T-cell (primary cell): ENCODE results near the gene EDC4. TPM values are rescaled to one million over a fixed set of nuclear protein-coding genes. Genes with fewer than 3 reads are reported as not detected.

ENCODE experiments used
- ATAC-seq, 4 experiments: fragments of 200-7000 bp in 3 of 4; fragments of 150-1000 bp in 1 of 4; cut with Tn5 transposase; replicated peaks in 1 of 4; 1 replicate in 3 of 4; 2 replicates in 1 of 4; pipeline ENCODE4 v1.10.0; 2021; ENCODE audit warnings: moderate library complexity in 3 of 4, mild to moderate bottlenecking in 2 of 4, moderate number of reproducible peaks in 1 of 4
- CTCF ChIA-PET, 2 donors: fragments of 300-600 bp; sonication (Branson Sonifier 250); formaldehyde crosslinking; loops; one replicate each; lab custom pipeline; 2022; ENCODE audit warnings: antibody characterized with exemption in 2 of 2; lab: Charles Lee
- POLR2A ChIA-PET, 2 donors: fragments of 300-600 bp; sonication (Branson Sonifier 250); formaldehyde crosslinking; loops; one replicate each; lab custom pipeline; 2022; ENCODE audit warnings: antibody characterized with exemption in 2 of 2; lab: Charles Lee
- DNase-seq, 35 experiments: peaks; one replicate each; pipeline versions ENCODE4 v3.0.0 to v3.0.0-alpha.2; 2013 to 2023
- H3K27ac ChIP-seq: one replicate; pipeline ENCODE4 v1.5.1; 2013; ENCODE audit warnings: low read length
- H3K27me3 ChIP-seq, 2 experiments: replicated peaks in 1 of 2; 1 replicate in 1 of 2; 2 replicates in 1 of 2; pipeline versions ENCODE4 v1.6.1 to v1.7.0; 2013; ENCODE audit warnings: low read length in 1 of 2, mixed read lengths in 1 of 2; ENCODE audit not compliant: control insufficient read depth in 2 of 2, insufficient read depth in 2 of 2; ENCODE audit errors: extremely low read depth in 1 of 2
- H3K36me3 ChIP-seq, 2 donors: 1 replicate in 1 of 2; 2 replicates in 1 of 2; pipeline versions ENCODE4 v1.6.1 to v1.7.0; 2013; ENCODE audit warnings: low read length in 1 of 2; ENCODE audit not compliant: control insufficient read depth in 2 of 2, insufficient read depth in 1 of 2; ENCODE audit errors: extremely low read depth in 1 of 2
- H3K4me1 ChIP-seq, 2 experiments: 1 replicate in 1 of 2; 2 replicates in 1 of 2; pipeline versions ENCODE4 v1.6.1 to v1.7.0; 2013; ENCODE audit warnings: low read length in 2 of 2, mixed read lengths in 1 of 2; ENCODE audit not compliant: insufficient read depth in 2 of 2, control insufficient read depth in 1 of 2; ENCODE audit errors: extremely low read depth in 1 of 2
- H3K4me3 ChIP-seq, 2 donors: 1 replicate in 1 of 2; 2 replicates in 1 of 2; pipeline versions ENCODE4 v1.5.1 to v1.7.0; 2013; ENCODE audit warnings: mild to moderate bottlenecking in 2 of 2, low read length in 1 of 2, moderate library complexity in 1 of 2; ENCODE audit not compliant: control insufficient read depth in 1 of 2; ENCODE audit errors: extremely low read depth in 1 of 2
- H3K9me3 ChIP-seq: 2 replicates; pipeline ENCODE4 v1.7.0; 2013
- H3K27ac Mint-ChIP-seq, 2 donors: one replicate each; pipeline ENCODE4 v1.8.0; 2020 to 2021; ENCODE audit warnings: mild to moderate bottlenecking in 2 of 2, mixed read lengths in 2 of 2
- H3K27me3 Mint-ChIP-seq, 2 donors: one replicate each; pipeline ENCODE4 v1.8.0; 2021 to 2022; ENCODE audit warnings: mixed read lengths in 2 of 2
- H3K36me3 Mint-ChIP-seq: one replicate; pipeline ENCODE4 v1.8.0; 2021; ENCODE audit warnings: mixed read lengths
- H3K4me1 Mint-ChIP-seq, 3 donors: one replicate each; pipeline ENCODE4 v1.8.0; 2020 to 2022; ENCODE audit warnings: mixed read lengths in 3 of 3, mild to moderate bottlenecking in 1 of 3
- H3K4me3 Mint-ChIP-seq, 3 donors: one replicate each; pipeline ENCODE4 v1.8.0; 2020 to 2022; ENCODE audit warnings: mild to moderate bottlenecking in 3 of 3, mixed read lengths in 3 of 3, moderate library complexity in 3 of 3
- H3K9me3 Mint-ChIP-seq, 3 donors: one replicate each; pipeline ENCODE4 v1.8.0; 2020 to 2022; ENCODE audit warnings: mixed read lengths in 3 of 3
- WGBS: methylation state at CpG from one replicate; pipeline ENCODE4 v1.1.5; 2013; ENCODE audit warnings: missing lambda C conversion rate; ENCODE audit not compliant: insufficient coverage; 5-methylcytosine and 5-hydroxymethylcytosine counted together
- total RNA-seq, 35 experiments: library from RNA in 6 of 35; stranded (reverse) in 6 of 35; fragments of 120-200 nt in 1 of 35; gene quantifications; one replicate each; pipeline versions ENCODE4 v1.2.1 to v1.2.4 and lab custom pipeline; 2013 to 2026

EDC4 gene
- total RNA-seq, 5 donors from 2014 or later (not counting 1 experiment from before 2014, with no cell fraction given) = 110 to 144 (median 136) TPM

DNA sequence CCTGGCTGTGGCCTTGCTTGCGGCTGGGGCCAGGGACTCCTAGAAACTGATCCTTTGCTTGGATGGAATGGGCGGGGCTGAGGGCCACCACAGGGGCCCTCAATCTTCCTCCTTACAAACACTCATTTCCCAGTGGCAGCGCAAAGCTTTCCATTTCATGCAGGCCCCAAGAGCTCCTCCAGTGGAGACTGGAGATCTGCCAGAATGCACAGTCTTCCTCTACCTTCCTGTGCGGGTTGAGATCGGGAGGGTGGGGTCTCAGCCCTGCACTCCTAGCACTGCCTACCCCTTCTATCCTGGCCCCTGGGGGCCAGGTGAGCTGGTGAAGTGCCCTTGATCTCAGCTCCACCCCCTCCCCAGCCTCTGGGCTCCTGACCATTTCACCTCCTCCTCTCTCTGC is 13.5 kb downstream of the EDC4 start:
- ChIA-PET CTCF (interaction anchor here in 1 of 2 donors (1.3 kb wide), 1 partner anchor 11 kb away, joined by 4 read pairs; no protein-coding TSS in a partner anchor), POLR2A (interaction anchor here in 1 of 2 donors (0.6 kb wide), 1 partner anchor 141 kb away, joined by 3 read pairs; no protein-coding TSS in a partner anchor)
- Mint-ChIP-seq H3K27ac (peak overlapping the region in 1 of 2 donors; percentile 27), H3K4me1 (peaks cover 0 to 7% (median 0%) of the 10 kb centered on the region in 3 donors), H3K36me3 (peaks cover 22% of the 10 kb centered on the region), H3K4me3 (no peak overlapping the region), H3K9me3 (no peaks in the 10 kb centered on the region), H3K27me3 (no peaks in the 10 kb centered on the region)
- Histone ChIP-seq H3K4me3 (no peak overlapping the region), H3K27me3 (no peaks in the 10 kb centered on the region), H3K9me3 (no peaks in the 10 kb centered on the region), H3K36me3 (peaks cover 18 to 44% of the 10 kb centered on the region in 2 donors), H3K4me1 (no peaks in the 10 kb centered on the region), H3K27ac (no peak overlapping the region)
- no peak for ATAC-seq
- DNase-seq = no peak
- WGBS = 100% methylated on average over 1 of the region's 5 CpGs

DNA sequence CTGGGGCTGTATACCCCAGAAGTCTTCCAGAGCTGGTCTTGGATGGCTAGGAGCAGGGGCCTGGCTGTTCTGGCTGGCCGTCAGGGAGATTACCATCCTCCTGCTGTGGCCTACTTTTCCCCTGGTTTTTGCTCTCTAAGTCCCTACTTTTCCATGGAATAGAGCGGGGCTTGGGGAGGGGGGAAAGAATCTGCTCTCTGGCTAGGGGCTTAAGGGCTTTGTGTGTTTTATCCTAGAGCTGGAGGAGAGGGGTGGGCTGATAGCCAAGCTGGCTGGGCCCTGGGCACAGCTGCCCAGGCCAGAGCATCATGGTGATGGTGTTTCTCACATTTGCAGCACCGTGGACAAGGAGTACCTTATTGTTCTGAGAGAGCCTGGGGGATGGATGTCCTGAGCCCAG is 15.5 kb downstream of the EDC4 start:
- DNase-seq = no peak
- Histone ChIP-seq H3K27ac (no peak overlapping the region), H3K4me3 (no peak overlapping the region), H3K4me1 (peaks cover 3 to 5% of the 10 kb centered on the region in 2 experiments), H3K9me3 (no peaks in the 10 kb centered on the region), H3K36me3 (peaks cover 6 to 25% of the 10 kb centered on the region in 2 donors), H3K27me3 (no peaks in the 10 kb centered on the region)
- ChIA-PET POLR2A (interaction anchor here in 1 of 2 donors (0.5 kb wide), 1 partner anchor 8 kb away, joined by 3 read pairs; no protein-coding TSS in a partner anchor), CTCF (no interaction called here)
- Mint-ChIP-seq H3K27me3 (no peaks in the 10 kb centered on the region), H3K4me1 (peaks cover 8 to 12% (median 8%) of the 10 kb centered on the region in 3 donors), H3K4me3 (no peak overlapping the region), H3K9me3 (no peaks in the 10 kb centered on the region), H3K36me3 (peaks cover 8% of the 10 kb centered on the region), H3K27ac (peak overlapping the region in 1 of 2 donors; percentile 16)
- ATAC-seq = no peak
- WGBS = no CpG with 5 or more reads among the region's 3 CpGs

DNA sequence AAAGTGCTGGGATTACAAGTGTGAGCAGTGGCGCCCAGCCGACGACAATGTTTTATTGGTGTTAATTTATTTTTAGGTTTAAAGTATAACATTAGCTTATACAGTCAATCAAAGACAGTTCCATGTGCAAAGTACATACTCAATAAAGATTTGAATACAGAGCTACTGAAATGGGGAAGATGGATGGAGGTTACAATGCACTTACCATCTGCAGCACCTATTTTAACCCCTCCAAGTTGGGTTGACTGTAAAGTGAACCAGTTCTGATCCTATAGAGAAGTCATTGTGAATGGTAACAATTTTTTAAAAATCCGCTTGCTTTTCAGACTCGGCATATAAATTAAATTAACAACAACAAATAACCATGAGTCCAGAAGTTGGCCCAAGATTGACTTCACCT is 19.5 kb downstream of the EDC4 start:
- peaks cover 14 to 27% of the 10 kb centered on the region in 2 experiments for H3K4me1 ChIP-seq
- DNase-seq = no peak
- peak overlapping the region in 1 of 2 donors; percentile 95 for H3K4me3 ChIP-seq
- Mint-ChIP-seq H3K36me3 (peaks cover 4% of the 10 kb centered on the region), H3K27me3 (no peaks in the 10 kb centered on the region), H3K4me1 (peaks cover 36 to 47% (median 42%) of the 10 kb centered on the region in 3 donors), H3K4me3 (peak overlapping the region; percentile 81 to 96 (median 95)), H3K27ac (peak overlapping the region; percentile 86 to 87), H3K9me3 (no peaks in the 10 kb centered on the region)
- peak overlapping the region; percentile 30 for H3K27ac ChIP-seq
- H3K27me3 ChIP-seq = no peaks in the 10 kb centered on the region
- peaks cover 0 to 3% of the 10 kb centered on the region in 2 donors for H3K36me3 ChIP-seq
- POLR2A ChIA-PET = interaction anchor here in 1 of 2 donors (0.6 kb wide), 1 partner anchor 46 kb away, joined by 9 read pairs; no protein-coding TSS in a partner anchor
- no CpG with 5 or more reads among the region's 5 CpGs for WGBS
- no peak for ATAC-seq
- H3K9me3 ChIP-seq = no peaks in the 10 kb centered on the region
- CTCF ChIA-PET = interaction anchor here in 1 of 2 donors (0.6 to 0.7 kb wide), 2 partner anchors 89 to 375 kb away, joined by 3 to 5 read pairs; no protein-coding TSS in a partner anchor

DNA sequence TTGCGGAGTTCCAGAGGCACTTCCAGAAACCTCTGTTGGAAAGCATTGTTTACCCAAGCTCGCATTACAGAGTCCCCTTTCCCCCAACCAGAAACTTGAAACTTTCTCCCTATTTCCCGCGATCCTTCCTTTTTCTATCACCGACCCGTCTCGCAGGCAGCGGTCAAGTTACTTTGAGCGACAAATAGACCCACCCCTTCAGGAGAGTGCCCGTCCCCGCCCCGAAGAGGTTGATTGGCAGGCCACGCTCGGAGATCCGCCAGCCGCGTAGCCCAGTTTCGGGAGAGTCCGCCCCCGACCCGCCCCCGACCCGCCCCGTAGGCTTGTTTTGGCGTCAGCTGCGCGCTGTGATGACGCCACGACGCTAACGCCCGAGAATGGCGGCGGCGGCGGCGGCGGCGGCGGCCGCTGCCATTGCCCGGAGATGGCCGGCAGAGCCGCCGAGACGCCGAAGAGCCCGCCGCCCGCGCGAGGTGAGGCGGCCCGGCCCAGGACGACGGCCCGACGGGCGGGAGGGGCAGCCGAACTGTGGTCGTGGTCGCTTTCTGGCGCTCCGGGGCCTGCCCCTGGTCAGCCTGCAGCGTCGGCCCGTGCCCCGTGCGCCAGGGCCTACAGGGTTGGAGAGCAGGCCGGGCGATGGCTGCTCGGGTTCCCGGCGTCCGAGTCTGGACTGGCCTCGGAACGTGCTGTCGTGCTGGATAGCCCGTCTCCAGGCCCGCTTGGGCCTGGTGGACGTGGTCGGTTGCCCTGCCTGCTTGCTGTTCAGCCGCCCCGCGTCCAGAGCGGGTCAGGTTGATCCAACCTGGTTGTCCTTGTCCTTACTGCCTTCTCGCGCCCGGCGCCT is 20.3 kb downstream of the EDC4 start, which contains the start of gene PSKH1:
PSKH1 (plus strand) TSS at position 356 of the 844 bp plus-strand sequence. CDS start 15,496 bp downstream, outside the sequence.
- Histone ChIP-seq H3K9me3 (no peaks in the 10 kb centered on the region), H3K27ac (peak within 1 kb of the TSS; percentile 85), H3K36me3 (peaks cover 0 to 3% of the 10 kb centered on the region in 2 donors), H3K27me3 (no peaks in the 10 kb centered on the region), H3K4me1 (peaks cover 14 to 27% of the 10 kb centered on the region in 2 experiments), H3K4me3 (peak within 1 kb of the TSS; percentile 87 to 95)
- H3K4me3 Mint-ChIP-seq = peak within 1 kb of the TSS; percentile 90 to 96 (median 95)
- H3K4me1 Mint-ChIP-seq = peaks cover 40 to 50% (median 45%) of the 10 kb centered on the region in 3 donors
- H3K27me3 Mint-ChIP-seq = no peaks in the 10 kb centered on the region
- peak; percentile 97 to 98 (median 98) for ATAC-seq
- H3K27ac Mint-ChIP-seq = peak within 1 kb of the TSS; percentile 87 to 91
- ChIA-PET CTCF (interaction anchor here in 1 of 2 donors (0.6 to 1.3 kb wide), 3 partner anchors 9 to 148 kb away, joined by 3 to 6 read pairs (median 4); no protein-coding TSS in a partner anchor), POLR2A (interaction anchor here in 1 of 2 donors (0.6 to 1.2 kb wide), 3 partner anchors 43 to 86 kb away, joined by 8 to 10 read pairs (median 9); no protein-coding TSS in a partner anchor)
- no peaks in the 10 kb centered on the region for H3K9me3 Mint-ChIP-seq
- DNase-seq = peak; percentile 79 to 96 (median 91)
- H3K36me3 Mint-ChIP-seq = peaks cover 4% of the 10 kb centered on the region
- under 1% methylated on average over 88 of the region's 90 CpGs for WGBS

DNA sequence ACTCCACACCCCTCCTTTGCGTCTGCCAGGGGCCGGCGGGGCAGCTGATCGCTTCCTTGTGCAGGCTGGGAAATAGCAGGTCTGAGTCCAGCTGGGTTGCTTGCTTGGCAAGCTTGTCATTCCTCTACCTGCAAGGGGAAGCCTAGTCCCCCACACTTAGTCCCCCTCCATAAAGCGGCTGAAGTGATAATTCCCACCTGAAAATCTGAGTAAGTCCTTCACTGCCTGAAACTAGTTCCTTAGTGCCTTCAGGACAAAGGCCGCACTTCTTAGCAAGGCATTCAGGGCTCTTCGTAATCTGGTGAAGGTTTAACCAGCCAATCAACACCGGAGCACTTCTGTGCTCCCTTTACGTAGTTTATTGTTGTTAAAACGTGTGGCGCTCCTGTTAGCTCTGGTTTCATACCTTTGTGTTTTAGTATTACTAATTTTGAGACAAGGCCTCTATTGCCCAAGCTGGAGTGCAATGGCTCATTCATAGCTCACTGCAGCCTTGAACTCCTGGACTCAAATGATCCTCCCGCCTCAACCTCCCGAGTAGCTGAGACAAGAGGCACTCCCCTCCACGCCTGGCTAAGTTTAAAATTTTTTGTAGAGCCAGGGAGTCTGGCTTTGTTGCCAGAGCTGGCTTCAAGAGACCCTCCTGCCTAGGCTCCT is 21.0 kb downstream of the EDC4 start:
- peaks cover 14 to 27% of the 10 kb centered on the region in 2 experiments for H3K4me1 ChIP-seq
- peak overlapping the region; percentile 85 for H3K27ac ChIP-seq
- Mint-ChIP-seq H3K4me3 (peak overlapping the region; percentile 90 to 96 (median 95)), H3K36me3 (peaks cover 4% of the 10 kb centered on the region), H3K27ac (peak overlapping the region; percentile 86 to 91), H3K27me3 (no peaks in the 10 kb centered on the region), H3K4me1 (peaks cover 40 to 55% (median 49%) of the 10 kb centered on the region in 3 donors), H3K9me3 (no peaks in the 10 kb centered on the region)
- CTCF ChIA-PET = interaction anchor here in 1 of 2 donors (1.0 to 1.3 kb wide), 2 partner anchors 10 to 78 kb away, joined by 4 to 6 read pairs; no protein-coding TSS in a partner anchor
- H3K9me3 ChIP-seq = no peaks in the 10 kb centered on the region
- no peaks in the 10 kb centered on the region for H3K27me3 ChIP-seq
- no peak for ATAC-seq
- peak in 5 of 35 experiments; percentile 2 to 31 (median 11) for DNase-seq
- WGBS = 35% methylated on average over 8 of the region's 14 CpGs
- POLR2A ChIA-PET = interaction anchor here (0.6 to 1.2 kb wide), 2 partner anchors 77 to 87 kb away, joined by 3 to 10 read pairs; no protein-coding TSS in a partner anchor
- H3K36me3 ChIP-seq = peaks cover 0 to 3% of the 10 kb centered on the region in 2 donors
- peak overlapping the region; percentile 87 to 95 for H3K4me3 ChIP-seq
